COLO829 (cell line): ENCODE data around the gene DBX2.
"Not testable (repeated sequence)": the region's sequence is repeated elsewhere in the genome, so short reads cannot be mapped to it uniquely, and the experiment has no call there.

ENCODE experiments used
- DNase-seq: peaks from one replicate; pipeline ENCODE4 v3.0.0; 2012; ENCODE audit warnings: low spot score

DBX2 gene

DNA sequence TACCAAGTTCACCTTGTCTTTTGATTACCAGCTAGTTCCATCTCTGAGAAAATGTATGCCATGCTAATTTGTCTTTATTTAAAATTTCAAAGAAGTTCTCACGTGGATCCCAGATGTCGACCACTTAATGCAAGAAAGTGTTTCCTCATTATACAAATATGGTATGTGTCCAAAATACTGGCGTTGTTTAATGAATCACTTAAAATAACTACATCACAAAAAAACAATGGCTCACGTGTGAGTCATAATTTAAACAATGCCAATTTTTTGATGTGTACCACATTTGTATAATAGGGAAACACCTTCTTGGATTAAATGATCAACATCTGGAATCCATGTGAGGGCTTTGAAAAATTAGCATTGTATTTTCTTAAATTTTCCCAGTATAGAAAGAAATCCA, 40.8 kb downstream of the DBX2 start:
- no peak for DNase-seq

DNA sequence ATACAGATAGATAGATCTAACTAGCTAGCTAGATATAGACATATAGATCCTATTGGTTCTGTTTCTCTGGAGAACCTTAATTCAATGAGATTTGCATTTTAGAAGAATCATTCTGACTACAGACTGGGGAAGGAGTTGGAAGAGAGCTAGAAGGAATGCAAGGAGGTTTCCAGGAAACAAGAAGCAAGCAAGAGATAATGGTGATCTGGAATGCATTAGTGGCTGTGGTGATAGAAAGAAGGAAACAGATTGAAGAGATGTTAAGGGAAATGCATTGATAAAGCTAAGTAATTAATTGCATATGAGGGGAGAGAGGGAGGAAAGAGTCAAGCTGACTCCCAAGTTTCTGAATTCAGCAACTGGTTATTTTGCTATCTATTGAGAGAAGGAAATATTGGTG, 42.7 kb downstream of the DBX2 start:
- no peak for DNase-seq

DNA sequence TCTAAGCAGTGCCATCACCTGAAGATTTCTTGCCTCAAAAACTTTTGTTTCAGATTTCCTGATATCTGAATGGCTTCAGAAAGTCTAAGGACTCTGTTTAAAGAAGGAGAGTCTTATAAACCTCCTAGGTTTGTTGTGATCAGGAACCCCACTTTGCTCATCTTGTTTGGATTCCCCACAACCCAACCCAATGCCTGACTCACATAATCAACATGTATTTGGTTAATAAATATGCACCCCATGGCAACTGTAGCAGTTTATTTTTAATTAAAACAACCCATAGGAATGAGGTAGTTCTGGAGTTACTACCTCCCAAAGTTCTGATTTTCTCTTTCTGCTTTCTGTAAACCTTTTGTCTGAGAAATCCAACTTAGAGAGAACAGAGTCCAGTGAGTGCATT, 51.5 kb downstream of the DBX2 start:
- no peak for DNase-seq

DNA sequence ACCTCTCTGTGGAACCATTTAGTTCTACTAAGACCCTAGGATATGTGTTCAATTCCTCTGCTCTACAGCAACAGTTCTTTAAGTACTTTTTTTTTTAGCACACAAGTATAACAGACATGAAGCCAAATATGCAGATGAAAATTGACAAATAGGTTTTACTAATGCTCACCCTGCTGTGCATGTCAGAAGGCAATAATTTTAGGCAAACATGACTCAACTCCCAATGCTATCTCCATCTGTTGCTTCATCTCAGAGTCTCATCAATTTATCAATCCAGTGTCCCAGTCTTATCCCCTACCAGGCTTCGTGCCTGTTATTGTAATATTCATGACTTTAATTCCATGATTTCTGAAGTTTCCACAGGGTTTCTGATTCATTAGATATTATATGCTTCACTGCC, 57.7 kb downstream of the DBX2 start:
- DNase-seq: no peak

DNA sequence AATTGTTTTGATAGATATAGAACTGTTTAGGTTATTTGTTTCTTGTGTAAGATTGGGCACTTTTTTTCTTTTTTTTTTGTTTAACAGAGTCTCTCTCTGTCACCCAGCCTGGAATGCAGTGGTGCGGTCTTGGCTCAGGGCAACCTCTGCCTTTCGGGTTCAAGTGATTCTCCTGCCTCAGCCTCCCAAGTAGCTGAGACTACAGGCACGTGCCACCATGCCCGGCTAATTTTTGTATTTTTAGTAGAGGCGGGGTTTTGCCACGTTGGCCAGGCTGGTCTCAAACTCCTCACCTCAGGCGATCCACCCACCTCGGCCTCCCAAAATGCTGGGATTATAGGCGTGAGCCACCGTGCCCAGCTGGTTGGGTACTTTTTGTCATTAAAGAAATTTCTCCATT, 66.0 kb downstream of the DBX2 start:
- DNase-seq: not testable (repeated sequence)

DNA sequence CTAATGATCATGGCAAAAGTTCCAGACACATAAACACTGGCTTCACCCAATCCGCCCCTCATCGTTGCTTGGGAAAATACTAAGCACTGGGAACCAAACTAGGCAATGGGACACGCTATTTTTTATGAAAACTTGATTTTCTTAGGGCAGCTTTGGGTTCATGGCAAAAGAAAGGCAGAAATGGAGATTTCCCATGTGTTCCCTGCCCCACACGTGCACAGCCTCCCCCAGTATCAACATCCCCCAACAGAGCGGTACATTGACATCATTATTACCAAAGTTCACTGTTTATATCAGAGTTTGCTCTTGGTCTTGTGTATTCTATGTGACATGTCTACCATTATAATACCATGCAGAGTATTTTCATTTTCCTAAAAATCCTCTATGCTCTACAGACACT, 71.0 kb downstream of the DBX2 start:
- no peak for DNase-seq

DNA sequence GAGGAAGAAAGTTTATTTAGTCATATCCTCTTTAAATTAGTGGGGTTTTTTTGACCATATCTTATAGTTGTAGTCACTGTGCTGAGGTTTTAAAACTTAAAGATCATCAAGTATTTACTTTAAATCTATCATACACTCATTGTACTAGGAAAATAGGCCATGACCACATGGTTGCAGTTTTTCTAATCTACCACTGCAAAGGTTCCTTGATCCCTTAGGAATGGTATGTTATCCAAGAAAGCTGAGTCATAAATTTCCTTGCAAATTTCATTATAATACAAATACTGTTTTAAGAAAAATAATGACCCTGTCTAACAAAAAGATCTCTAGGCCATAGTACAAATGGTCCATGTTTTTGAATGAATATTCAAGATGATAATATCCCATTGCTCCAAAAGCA, 74.7 kb downstream of the DBX2 start:
- DNase-seq: peak; percentile 16

DNA sequence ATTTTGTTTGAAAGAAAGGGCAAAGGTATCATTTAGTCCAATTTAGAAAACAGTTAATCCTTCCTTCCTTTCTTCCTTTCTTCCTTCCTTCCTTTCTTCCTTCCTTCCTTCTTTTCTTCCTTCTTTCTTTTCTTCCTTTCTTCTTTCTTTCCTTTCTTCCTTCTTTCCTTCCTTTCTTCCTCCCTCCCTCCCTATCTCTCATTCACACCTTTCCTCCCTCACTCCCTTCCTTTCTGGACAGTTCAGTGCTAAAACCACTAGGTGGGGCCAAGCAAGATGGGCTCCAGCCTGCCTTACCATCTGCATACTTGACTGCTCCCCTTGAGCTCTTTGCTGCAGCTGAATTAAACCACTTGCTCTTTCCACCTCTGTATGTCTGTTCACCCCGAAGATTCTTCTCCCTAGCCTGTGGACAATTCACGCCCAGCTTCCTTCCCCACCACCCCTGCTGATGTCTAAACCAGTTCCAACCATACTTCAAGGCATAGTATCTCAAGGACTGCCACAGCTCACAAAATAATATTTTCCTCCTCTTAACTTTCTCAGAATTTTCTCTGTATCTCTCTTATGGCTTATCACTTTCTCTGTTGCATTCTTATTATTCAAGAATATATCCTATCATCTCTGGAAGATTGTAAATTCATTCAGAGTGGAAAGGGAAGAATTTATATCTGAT, 78.0 kb downstream of the DBX2 start:
- DNase-seq: peak; percentile 31

DNA sequence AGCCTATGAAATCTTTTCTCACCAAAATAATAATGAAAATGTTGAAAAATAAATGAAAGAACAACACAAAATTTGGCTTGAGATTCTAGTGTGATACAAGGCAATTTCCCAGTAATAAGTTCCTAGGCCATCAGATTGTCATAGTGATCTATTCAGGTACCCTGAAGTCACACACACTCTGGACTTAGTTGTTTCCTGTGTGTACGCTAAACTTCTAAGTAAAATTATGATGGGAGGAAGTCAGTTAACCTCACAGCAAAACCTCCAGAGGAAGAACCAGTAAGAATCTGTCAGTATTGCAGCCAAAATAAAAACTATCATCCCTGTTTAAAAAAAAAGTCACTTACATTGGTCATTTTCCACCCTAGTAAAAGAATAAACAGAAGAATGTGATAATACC, 81.9 kb downstream of the DBX2 start:
- DNase-seq: no peak
